ENCODE measurements around the gene IL1RAPL2.

DNA sequence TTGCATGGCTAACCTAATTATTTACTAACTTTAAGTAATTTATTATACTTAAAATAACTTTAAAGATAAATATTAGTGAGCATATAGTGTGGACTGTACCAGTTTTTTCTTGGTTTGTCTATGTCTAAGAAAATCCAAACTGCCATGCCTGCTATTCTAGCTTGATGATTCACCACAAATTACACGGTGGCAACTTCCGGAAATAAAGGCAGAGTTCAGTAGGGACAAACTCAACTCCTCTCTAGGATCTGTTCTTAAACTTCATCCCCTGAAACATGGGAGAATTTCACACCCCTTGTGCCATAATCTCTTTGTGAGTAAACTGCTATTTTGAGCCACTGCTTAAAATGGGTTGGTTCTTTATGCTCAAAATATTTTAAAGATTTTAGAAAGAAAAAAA is 1042.7 kb downstream of the IL1RAPL2 start:
- TF ChIP-seq, protein P1, sequence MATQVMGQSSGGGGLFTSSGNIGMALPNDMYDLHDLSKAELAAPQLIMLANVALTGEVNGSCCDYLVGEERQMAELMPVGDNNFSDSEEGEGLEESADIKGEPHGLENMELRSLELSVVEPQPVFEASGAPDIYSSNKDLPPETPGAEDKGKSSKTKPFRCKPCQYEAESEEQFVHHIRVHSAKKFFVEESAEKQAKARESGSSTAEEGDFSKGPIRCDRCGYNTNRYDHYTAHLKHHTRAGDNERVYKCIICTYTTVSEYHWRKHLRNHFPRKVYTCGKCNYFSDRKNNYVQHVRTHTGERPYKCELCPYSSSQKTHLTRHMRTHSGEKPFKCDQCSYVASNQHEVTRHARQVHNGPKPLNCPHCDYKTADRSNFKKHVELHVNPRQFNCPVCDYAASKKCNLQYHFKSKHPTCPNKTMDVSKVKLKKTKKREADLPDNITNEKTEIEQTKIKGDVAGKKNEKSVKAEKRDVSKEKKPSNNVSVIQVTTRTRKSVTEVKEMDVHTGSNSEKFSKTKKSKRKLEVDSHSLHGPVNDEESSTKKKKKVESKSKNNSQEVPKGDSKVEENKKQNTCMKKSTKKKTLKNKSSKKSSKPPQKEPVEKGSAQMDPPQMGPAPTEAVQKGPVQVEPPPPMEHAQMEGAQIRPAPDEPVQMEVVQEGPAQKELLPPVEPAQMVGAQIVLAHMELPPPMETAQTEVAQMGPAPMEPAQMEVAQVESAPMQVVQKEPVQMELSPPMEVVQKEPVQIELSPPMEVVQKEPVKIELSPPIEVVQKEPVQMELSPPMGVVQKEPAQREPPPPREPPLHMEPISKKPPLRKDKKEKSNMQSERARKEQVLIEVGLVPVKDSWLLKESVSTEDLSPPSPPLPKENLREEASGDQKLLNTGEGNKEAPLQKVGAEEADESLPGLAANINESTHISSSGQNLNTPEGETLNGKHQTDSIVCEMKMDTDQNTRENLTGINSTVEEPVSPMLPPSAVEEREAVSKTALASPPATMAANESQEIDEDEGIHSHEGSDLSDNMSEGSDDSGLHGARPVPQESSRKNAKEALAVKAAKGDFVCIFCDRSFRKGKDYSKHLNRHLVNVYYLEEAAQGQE (IDR thresholded peaks at IDR 0.05; ENCODE audit: low read depth), result no peak
- no peak for TF ChIP-seq TEAD4 (IDR thresholded peaks at IDR 0.05)
- no peak for TF ChIP-seq RAD21 (IDR thresholded peaks at IDR 0.05; ENCODE audit: low read depth)
- TF ChIP-seq YY1 (IDR thresholded peaks at IDR 0.05; ENCODE audit: low read depth), result no peak
- TF ChIP-seq, protein P2, sequence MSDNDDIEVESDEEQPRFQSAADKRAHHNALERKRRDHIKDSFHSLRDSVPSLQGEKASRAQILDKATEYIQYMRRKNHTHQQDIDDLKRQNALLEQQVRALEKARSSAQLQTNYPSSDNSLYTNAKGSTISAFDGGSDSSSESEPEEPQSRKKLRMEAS (IDR thresholded peaks at IDR 0.05), result no peak
- TF ChIP-seq CREB1 (IDR thresholded peaks at IDR 0.05; ENCODE audit: low read depth), result no peak
- TF ChIP-seq TAF1 (IDR thresholded peaks at IDR 0.05; ENCODE audit: low read depth), result no peak
- TF ChIP-seq EP300 (IDR thresholded peaks at IDR 0.05; ENCODE audit: borderline replicate concordance), result no peak
- no peak for TF ChIP-seq ZBTB7A (IDR thresholded peaks at IDR 0.05; ENCODE audit: low read depth)
- TF ChIP-seq CEBPB (IDR thresholded peaks at IDR 0.05), result no peak
- no peak for TF ChIP-seq USF1 (IDR thresholded peaks at IDR 0.05)
